SK-N-SH (cell line): ENCODE data around the gene ASMTL.
"Not testable (repeated sequence)": the region's sequence is repeated elsewhere in the genome, so short reads cannot be mapped to it uniquely, and the experiment has no call there.

ENCODE experiments used
- CHD2 ChIP-seq: fragments of 150-350 bp; IDR thresholded peaks from 2 replicates; pipeline ENCODE4 v1.6.1; 2018; ENCODE audit warnings: low read length; ENCODE audit not compliant: partially characterized antibody
- EP300 ChIP-seq, 2 experiments: IDR thresholded peaks; 2 replicates each; pipeline versions ENCODE4 v1.4.0 to v1.6.1; 2012; ENCODE audit warnings: borderline replicate concordance in 1 of 2, low read depth in 1 of 2, low read length in 1 of 2
- POLR2AphosphoS5 ChIP-seq: IDR thresholded peaks from 2 replicates; pipeline ENCODE4 v1.6.1; 2012; ENCODE audit warnings: low read depth, low read length
- RCOR1 ChIP-seq: fragments of 150-350 bp; IDR thresholded peaks from 2 replicates; pipeline ENCODE4 v1.6.1; 2017; ENCODE audit warnings: antibody characterized with exemption, low read length
- SMC3 ChIP-seq: IDR thresholded peaks from 2 replicates; pipeline ENCODE4 v1.6.1; 2012; ENCODE audit warnings: low read depth, low read length, improper control_type of control experiment
- TF ChIP-seq, protein P1 (sequence below): IDR thresholded peaks from 2 replicates; pipeline ENCODE4 v1.6.1; 2012; ENCODE audit warnings: mild to moderate bottlenecking, low read depth, low read length, moderate library complexity
- TF ChIP-seq, protein P2 (sequence below): fragments of 200-600 bp; sonication (generic); IDR thresholded peaks from 2 replicates; pipeline ENCODE4 v1.6.1; 2017; ENCODE audit warnings: antibody characterized with exemption, mild to moderate bottlenecking, moderate library complexity

DNA sequence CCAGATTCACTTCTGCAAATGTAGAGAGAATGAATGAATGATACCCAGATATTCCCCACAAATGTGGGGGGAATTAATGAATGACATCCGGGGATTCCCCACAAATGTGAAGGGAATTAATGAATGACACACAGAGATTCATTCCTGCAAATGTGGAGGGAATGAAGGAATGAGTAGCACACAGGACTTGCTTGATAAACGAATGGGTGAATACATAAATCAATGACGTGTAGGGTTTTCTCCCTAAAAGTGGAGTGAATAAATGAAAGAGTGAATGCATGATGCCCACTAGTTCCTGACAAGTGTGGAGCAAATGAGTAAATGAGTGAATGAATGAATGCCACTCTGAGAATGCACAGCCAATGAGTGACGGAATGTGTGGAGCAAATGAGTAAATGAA is 38.5 kb upstream of the ASMTL start:
- not testable (repeated sequence) for TF ChIP-seq EP300 (IDR thresholded peaks at IDR 0.05; ENCODE audit: borderline replicate concordance in 1 of 2, low read depth in 1 of 2, low read length in 1 of 2); CHD2; RCOR1; POLR2AphosphoS5; SMC3
- TF ChIP-seq, protein P1, sequence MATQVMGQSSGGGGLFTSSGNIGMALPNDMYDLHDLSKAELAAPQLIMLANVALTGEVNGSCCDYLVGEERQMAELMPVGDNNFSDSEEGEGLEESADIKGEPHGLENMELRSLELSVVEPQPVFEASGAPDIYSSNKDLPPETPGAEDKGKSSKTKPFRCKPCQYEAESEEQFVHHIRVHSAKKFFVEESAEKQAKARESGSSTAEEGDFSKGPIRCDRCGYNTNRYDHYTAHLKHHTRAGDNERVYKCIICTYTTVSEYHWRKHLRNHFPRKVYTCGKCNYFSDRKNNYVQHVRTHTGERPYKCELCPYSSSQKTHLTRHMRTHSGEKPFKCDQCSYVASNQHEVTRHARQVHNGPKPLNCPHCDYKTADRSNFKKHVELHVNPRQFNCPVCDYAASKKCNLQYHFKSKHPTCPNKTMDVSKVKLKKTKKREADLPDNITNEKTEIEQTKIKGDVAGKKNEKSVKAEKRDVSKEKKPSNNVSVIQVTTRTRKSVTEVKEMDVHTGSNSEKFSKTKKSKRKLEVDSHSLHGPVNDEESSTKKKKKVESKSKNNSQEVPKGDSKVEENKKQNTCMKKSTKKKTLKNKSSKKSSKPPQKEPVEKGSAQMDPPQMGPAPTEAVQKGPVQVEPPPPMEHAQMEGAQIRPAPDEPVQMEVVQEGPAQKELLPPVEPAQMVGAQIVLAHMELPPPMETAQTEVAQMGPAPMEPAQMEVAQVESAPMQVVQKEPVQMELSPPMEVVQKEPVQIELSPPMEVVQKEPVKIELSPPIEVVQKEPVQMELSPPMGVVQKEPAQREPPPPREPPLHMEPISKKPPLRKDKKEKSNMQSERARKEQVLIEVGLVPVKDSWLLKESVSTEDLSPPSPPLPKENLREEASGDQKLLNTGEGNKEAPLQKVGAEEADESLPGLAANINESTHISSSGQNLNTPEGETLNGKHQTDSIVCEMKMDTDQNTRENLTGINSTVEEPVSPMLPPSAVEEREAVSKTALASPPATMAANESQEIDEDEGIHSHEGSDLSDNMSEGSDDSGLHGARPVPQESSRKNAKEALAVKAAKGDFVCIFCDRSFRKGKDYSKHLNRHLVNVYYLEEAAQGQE, result not testable (repeated sequence)
- TF ChIP-seq, protein P2, sequence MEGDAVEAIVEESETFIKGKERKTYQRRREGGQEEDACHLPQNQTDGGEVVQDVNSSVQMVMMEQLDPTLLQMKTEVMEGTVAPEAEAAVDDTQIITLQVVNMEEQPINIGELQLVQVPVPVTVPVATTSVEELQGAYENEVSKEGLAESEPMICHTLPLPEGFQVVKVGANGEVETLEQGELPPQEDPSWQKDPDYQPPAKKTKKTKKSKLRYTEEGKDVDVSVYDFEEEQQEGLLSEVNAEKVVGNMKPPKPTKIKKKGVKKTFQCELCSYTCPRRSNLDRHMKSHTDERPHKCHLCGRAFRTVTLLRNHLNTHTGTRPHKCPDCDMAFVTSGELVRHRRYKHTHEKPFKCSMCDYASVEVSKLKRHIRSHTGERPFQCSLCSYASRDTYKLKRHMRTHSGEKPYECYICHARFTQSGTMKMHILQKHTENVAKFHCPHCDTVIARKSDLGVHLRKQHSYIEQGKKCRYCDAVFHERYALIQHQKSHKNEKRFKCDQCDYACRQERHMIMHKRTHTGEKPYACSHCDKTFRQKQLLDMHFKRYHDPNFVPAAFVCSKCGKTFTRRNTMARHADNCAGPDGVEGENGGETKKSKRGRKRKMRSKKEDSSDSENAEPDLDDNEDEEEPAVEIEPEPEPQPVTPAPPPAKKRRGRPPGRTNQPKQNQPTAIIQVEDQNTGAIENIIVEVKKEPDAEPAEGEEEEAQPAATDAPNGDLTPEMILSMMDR, result not testable (repeated sequence)
